COLO668 (cell line): ENCODE results near the gene TOX2.

Source experiments
- DNase-seq: peaks from one replicate; lab custom pipeline; 2025; ENCODE audit not compliant: unreplicated experiment; lab: John Stamatoyannopoulos, UW

The TOX2 gene

DNA sequence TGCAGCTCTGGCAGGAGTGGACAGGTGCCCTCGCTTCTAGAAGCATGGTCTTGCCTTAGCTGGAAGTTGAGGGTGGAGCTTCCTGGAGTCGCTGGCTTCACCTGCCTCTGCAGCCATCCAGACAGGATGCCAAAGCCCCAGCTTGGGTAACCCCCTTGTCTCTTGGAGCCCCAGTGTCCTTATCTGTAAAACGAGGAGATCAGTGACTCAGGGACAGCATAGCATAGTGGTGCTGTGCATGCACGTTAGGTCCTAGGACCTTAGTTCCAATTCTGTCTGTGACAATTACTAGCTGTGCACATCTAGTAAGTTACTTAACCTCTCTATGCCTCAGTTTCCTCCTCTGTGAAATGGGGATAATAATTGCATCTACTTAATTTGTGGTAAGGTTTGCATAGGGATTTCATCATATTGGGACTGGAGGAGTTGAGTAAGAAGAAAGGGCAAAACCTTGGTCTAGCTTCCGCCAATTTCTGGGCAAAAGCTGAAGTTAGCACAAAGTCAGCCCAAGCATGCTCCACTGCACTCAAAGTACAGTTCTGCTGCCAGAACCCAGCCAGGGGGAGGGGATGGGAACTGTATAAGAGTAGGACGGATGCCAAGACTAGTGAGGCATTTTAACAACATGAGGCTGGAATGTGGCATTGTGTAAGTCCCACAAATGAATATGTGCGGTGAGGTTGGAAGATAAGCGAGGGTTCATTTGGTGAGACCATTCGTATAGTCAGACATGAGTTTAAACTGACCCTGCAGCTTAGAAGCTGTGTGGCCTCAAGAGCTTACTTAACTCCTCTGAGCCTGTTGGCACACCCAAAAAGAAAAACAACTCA lies 24.5 kb downstream of the TOX2 start:
- DNase-seq: no peak

DNA sequence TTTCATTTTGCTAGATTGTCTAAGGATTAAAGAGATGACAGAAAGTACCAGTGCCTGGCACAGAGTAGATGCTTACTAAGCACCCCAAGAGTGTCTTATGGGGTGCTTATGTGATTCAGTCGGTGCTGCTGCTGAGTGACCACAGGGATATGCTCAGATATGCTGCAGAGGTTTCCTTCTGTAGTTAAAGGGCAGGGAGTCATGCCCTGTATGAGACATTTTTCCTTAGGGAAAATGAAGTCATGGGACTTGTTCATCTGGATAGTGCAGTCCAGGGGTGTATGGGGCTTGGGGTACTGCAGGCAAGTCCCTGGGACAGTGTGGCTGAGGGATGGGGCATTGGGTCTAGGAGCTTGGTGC lies 25.1 kb downstream of the TOX2 start:
- no peak for DNase-seq

DNA sequence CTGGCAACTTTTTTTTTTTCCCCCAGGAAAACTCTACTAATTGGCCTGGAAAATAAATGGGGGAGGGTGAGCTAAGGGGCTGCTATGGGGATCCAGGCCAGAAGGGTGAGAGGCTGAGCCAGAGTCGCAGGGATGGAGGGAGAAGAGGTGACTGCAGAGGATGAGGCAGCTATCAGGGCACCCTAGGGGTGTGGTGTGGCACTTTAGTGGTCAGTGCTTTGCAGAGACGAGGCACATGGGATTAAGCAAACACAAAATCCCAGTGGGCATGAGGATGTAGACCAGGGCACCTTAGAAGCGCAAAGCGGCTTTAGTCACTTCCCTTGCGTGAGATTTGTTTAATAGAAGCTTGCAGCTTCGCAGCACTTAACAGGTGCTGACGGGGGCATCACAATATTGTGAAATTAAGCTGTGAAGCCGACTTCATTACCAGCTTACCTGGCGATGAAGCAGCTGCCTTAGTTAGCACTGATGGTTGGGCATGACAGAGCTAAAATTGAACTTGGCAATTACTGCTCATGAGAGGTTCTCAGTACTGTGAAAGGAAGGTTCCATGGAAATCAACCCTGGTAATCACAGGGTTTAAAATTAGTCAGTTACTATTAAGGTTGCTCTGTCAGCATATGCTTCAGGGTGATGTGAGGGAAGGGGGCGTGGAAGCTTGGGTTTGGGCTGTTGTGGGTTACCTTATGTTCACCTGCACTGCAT lies 26.0 kb downstream of the TOX2 start:
- DNase-seq: no peak

DNA sequence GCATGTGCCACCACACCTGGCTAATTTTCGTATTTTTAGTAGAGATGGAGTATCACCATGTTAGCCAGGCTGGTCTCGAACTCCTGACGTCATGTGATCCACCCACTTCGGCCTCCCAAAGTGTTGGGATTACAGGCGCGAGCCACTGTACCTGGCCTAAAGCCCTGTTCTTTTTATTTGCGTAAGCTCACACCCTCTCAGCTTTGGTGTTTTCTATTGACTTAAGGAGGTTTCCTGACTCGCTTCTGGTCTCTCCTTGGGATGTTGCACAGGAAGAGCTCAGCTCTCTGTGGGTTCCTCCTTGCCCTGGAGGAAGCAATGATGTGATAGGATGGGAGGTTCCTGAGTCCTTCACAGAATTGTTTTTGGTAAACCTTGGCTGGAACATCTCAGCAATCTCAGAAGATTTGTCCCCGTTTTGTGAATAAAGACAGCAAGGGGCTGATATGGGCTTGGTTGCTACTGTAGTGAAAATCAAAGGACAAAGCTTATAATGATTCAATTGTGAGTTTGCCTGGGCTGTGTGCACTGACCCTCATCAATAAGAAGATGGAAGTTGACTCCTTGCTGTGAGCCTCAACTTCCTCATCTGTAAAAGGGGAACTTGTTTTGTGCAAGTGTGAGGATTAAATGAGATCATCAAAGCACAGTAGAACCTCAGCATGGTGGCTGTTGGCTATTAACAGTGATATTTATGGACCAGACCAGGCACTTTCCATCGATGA lies 27.0 kb downstream of the TOX2 start:
- DNase-seq: no peak

DNA sequence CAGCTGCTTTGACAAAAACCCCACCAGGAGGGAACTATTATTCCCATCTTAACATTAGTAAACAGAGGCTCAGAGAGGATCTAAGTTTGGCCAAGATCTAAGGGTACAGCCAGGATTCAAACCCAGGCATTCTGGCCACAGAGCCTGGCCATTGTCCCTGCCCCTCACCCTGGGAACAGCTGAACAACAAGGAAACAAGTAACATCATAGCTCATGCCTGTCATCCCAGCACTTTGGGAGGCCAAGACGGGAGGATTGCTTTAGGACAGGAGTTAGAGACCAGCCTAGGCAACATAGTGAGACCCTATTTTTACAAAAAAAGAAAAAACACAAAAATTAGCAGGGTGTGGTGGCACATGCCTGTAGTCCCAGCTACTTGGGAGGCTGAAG lies 27.5 kb downstream of the TOX2 start:
- DNase-seq: no peak

DNA sequence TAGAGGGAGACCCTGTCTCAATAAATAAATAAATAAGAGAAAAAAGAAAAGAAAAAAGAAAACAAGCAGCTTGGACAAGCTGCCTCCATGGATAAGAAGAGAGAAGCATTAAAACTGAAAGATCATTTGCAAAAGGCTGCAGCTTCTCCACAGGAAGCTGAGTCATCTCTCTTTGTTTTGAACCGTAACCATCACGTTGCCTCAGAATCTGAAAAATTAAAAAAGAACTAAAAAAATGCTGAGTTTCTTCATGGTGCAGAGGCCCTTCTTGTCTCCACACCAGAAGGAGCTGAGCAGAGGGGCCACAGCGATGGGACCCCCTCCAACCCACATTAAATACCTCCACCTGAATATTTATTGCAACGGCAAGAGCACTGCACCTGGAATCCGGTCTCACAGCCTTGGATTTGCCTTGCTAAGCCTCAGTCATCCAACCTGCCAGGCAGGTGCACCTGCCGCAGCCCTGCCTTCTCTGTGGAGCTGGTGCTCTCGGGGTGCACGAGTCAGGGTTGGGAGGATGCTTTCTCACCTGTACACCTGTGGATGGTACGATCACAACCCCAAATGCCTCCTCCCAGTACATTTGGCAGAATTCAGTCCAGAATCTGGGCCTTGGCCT lies 28.1 kb downstream of the TOX2 start:
- peak; percentile 81 for DNase-seq

DNA sequence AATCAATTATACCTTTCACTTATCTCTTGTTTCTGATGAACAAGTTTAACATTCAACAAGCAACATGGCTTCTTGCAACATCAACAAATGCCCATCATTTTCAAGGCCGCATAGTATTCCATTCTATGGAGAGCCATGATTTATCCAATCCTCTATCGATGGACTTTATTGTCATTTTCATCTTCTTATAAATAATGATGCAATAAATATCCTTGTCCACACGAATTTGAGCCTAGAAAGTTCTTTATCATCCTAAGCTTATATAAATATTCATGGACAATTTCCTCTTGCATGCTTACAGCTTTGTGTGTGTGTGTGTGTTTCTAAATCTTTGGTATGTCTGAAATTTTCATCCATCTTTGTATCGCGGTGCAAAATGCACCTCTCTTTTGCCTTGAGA lies 29.1 kb downstream of the TOX2 start:
- DNase-seq: no peak

DNA sequence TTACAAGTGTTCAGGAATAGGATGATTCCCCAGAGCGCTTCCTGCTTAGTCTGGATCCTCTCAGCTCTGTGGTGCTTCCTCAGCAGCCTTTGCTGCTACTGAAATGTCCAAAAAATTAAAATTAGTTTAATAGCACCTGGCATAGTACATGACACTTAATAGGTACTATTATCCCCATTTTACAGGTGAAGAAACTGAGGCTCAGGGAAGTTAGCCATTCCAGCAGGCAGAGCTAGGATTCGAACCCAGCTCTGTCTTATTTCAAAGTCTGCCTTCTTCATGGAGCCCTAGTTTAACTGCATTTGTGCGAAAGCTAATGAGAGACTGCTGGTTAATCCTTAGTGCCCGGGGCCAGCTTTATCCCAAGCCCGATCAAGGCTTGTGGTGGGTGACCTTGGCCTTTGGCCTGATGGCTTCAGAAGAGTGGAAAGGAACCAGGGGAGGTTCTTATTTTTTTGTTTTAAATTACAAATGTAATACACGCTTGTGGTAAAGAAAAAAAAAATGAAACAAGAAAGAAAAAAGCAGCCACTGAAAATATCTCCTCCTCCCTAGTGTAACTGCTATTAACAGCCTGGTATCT lies 30.1 kb downstream of the TOX2 start:
- DNase-seq: no peak

DNA sequence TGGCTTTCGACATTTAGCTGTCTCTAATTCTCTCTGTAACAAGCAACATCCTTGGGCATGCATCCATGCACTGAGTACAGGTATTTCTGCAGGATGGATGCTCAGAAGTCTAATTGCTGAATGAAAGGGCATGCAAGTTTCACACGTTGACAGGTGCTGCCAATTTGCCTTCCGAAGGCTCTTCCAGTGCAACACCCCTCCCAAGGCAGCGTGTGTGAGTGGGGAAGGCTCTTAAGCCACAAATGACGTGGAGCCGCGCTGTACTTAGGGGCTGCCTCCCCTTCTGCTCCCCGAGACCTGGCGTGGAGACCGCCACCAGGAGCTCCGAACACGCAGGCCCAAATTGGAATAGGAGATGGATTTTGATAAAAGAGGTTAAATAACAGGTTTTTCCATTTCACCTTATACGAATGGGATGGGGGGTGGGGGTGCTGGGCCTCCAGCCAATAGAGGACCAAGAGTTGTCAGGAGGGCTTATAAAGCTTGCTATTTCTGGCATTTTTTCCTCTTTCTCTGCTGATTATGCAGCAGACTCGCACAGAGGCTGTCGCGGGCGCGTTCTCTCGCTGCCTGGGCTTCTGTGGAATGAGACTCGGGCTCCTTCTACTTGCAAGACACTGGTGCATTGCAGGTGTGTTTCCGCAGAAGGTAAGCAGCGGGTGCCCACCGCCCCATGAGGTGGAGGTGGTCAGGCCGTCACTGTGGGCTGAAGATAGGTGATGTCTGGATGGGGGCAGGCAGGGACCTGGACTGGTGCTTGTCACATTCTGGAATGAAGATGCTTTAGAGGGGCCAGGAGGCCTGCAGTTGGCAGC lies 30.9 kb downstream of the TOX2 start:
- DNase-seq: no peak

DNA sequence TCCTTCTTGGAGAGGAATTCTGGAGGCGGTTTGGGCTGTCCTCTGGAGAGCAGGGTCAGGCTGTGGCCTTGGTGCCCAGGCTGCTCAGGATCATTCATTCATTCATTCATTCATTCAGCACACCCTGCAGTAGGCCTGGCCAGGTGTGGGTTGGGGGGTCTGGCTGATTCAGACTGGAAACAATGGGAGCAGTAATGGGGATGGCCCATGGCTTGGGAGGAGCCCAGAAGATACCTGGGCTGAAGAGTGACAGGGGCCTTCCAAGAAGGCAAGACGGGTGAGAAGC lies 31.5 kb downstream of the TOX2 start:
- DNase-seq: no peak

DNA sequence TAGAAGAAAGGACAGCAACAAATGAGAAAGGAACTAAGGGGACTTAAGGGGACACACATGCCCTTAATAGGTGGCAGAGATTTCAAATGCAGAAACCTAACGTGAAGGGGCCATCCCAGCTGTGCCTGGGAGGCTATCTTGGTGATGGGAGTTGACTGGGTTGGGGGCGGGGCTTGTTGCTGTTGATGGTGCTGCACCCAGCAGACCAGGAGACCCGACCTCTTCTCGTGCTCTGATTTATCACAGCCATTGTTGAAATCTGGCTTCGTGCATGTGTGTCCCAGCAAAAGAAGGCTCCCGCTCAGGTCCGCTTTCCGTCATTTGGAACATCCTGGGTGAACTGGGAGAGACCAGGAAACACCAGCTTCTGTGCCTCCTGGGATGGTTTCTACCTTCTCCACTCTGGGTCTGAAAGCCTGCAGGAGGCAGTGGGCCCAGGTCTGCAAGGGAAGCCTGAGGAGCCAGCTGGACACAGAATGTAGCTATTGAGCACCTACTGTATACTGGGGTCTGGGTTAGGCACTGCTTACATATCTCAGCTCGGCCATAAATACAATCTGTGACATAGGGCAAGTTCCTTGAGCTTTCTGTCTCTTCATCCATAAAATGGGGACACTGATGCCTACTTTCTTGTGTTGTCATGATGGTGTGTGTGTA lies 32.1 kb downstream of the TOX2 start:
- no peak for DNase-seq

DNA sequence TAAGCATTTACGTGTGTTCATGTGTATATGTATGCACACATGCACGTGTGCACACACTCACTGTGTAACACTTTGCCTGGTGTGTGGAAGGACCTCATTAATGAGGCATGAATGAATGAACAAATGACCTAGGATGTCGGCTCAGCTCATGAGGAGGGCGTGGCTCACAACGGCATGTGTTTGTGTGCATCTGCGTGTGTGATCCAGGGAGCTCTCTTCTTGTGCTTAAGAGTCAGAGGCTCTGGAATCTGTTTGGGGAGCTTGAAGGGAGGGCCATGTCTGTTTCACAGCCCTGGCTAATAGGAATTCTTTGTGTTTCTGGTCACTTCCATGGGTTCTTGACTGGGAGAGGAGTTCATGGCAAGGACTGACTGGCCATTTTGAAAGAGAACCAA lies 32.7 kb downstream of the TOX2 start:
- DNase-seq: no peak

DNA sequence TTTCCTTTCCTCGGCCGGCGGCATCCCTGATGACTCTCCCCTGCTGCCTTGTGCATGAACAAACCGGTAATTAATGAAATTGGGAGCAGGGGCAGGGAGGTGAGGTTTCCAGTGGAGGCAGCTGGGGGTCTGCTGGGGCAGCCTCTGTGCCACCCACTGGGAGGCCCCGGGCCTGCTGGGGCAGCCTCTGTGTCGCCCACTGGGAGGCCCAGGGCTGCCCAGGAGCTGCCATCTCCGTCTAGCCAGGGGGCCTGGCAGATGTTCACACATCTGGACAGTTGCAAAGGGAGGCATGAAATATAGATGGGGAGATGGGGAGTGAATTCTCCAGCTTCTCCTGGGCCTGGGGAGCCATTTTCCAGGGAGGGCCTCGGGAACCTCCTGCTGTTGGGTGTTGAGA lies 33.8 kb downstream of the TOX2 start:
- DNase-seq: no peak

DNA sequence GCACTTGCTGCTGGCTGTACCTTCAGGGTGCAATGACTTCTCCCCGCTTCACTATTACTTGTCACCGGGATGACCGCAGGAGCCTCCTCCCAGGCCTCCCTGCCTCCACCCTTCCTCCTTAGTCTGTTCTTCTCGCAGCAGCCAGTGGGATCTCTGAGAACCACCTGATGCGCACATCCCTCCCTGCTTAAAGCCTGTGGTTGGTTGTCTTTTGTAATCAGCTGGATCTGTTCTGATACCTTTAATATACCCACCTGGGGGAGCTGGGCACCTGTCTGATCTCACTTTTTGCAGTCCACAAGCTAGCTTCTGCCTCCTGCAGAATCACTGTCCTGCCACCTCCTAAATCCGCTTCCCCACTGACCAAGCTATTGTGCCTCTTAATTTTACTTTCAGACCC lies 34.6 kb downstream of the TOX2 start:
- DNase-seq: no peak

DNA sequence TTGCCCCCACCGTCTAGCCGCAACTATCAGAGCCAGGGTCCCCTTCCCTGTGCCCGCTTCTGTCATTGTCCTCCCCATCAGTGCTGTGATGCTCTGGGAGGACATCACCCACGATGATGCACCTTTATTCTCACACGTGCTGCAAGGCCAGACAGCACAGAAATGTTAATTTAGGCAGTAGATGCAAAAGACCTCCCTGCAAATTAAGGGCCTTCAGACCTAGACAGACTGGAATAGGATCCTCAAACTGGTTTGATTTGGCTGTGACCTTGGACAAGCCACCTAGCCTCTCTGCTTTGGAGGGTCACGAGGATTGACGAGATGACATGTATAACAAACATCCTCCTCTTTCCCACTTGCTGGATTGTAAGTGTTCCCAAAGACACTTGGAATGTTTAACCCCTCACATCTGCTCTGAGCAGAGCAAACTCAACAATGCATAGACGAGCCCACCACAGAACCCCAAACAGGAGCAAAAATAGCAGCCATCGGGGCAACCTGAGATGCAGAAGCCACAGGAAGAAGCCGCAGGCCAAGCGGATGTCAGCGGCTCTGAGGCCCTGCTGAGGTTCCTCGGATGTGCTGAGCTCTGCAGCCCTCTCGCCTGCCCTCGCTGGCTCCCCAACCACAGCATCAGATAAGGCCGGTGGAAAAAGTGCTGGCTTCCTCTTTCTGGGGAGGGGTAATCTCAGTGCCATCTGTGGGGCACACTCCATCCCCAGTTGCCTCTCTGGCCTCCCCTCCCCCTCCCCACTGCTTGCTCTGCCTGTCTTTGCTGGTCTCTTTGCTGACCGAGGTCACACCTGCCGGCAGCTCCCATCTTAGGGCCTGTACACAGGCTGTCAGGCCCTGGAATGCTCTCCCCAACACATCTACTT lies 35.3 kb downstream of the TOX2 start:
- DNase-seq: no peak

DNA sequence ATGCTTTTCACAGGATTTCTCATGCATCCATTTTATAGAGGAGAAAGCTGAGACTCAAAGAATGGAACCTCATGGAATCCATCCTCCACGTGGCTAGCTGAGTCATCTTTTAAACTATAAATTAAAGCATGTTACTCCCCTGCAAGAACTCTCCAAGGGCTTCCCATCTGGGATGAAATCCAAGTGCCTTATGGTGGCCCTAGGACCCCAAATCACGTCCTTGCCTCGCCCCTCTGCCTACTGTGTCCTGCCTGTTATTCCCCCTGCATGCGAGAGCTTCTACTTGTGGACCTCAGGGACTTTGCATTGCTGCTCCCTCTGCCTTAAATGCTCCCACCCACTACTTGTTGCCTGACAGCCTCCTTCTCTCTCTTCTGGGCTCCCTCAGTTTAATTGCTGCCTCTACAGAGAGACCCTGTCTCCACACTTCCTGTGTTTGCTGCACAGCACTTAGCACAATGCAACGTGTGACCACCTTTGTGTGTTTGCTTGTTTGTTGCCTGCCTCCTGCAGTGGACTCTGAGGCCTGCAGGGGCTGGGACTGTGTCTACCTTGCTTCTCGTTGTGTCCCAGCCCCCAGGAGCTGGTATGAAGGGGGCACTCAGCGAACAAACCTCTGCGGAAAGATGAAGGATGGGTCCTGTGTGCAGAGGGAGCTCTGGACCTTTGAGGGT lies 39.4 kb downstream of the TOX2 start:
- no peak for DNase-seq

DNA sequence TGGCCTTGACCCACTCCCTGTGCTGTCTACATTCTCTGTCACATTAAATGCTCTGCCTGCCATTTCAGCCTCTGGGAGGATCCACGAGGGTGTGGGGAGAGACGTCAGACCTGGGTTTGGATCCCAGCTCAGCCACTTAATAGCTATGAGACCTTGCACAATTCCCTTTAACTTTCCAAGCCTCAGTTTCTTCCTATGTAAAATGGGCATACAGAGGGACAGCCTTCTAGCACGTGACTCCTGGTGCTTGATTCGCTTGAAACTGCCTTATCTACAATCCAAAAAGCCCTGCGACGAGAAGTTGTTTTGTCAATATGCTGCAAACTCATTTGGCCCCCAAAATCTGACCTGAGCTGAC lies 40.0 kb downstream of the TOX2 start:
- no peak for DNase-seq

DNA sequence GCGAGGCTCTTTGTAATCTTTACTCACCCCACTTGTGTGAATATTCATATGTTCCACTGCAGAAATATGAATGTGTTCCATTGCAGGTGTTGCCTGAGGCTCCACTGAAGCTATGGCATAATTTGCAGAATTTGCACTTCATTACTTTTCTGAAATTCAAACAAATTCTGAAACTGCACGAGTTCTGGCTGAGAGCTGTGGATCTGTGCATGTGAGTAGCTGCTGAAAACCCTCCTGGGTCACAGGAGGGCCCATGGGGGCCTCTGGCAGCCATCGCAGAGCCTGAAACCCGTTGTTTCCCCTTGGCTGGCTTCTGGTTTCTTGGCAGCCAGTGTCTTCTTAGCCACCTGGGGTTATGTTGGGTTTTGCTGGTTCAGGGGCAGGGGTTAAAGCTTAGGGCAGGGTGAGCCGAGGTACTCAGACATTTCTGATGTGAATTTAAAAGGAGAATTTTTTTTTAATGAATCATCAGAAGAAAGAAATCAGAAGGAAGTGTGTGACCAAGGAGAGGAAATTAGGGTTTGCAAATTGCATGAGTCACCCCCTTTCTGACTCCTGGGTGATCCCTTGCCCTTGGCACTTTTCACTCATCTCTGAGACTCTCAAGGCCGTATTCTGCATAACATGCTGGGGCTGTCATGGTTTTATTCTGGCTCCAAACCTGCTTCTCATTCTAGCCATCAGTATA lies 40.6 kb downstream of the TOX2 start:
- DNase-seq: no peak
